K562 (cell line): ENCODE results near the gene PHACTR3. TPM values are rescaled to one million over a fixed set of nuclear protein-coding genes. Genes with fewer than 3 reads are reported as not detected.

Experiments
- ATAC-seq: fragments of 200-7000 bp; cut with Tn5 transposase; 3 replicates; pipeline ENCODE4 v1.9.1; 2020; ENCODE audit warnings: moderate library complexity
- BruUV-seq: library from RNA; stranded (reverse); fragments of 400-500 nt; replicated peaks from 2 replicates; lab custom pipeline; 2021; lab: Mats Ljungman, UMichigan
- CTCF ChIA-PET: fragments of 300-600 bp; formaldehyde crosslinking; extraction: SDS; loops from one replicate; lab custom pipeline; 2021; ENCODE audit warnings: low intra/inter-chr PET ratio; lab: Yijun Ruan, JAX
- POLR2A ChIA-PET: fragments of 300-600, 350-650 bp; sonication (Branson Sonifier 250); formaldehyde crosslinking; extraction: SDS; loops from one replicate; lab custom pipeline; 2021; ENCODE audit warnings: antibody characterized with exemption, inconsistent platforms; lab: Yijun Ruan, JAX
- DNase-seq, 4 experiments: peaks; one replicate each; pipeline versions ENCODE4 v3.0.0 to v3.0.0-alpha.2; 2011 to 2018; ENCODE audit warnings: low spot score in 3 of 4, mixed read lengths in 3 of 4; ENCODE audit errors: extremely low read depth in 1 of 4
- FAIRE-seq: peaks from 2 replicates; lab custom pipeline; 2011; peaks lifted over from hg19 to GRCh38; lab: Jason Lieb, UNC
- H2AFZ ChIP-seq: 2 replicates; pipeline ENCODE4 v1.6.0; 2011; ENCODE audit warnings: low read depth, low read length, control low read depth, inconsistent platforms
- H3K27ac ChIP-seq: fragments of 200-600 bp; 3 replicates; pipeline ENCODE4 v1.8.0; 2011; ENCODE audit warnings: low read depth, mild to moderate bottlenecking, control low read depth, inconsistent platforms, low read length, moderate library complexity, mixed read lengths; ENCODE audit errors: extremely low read depth
- H3K27me3 ChIP-seq, 2 experiments: fragments of 300-600 bp in 1 of 2; 2 replicates in 1 of 2; 3 replicates in 1 of 2; pipeline versions ENCODE4 v1.6.0 to v1.8.0; 2011; ENCODE audit warnings: inconsistent platforms in 2 of 2, low read length in 2 of 2, mild to moderate bottlenecking in 1 of 2, mixed read lengths in 1 of 2, moderate library complexity in 1 of 2; ENCODE audit not compliant: control insufficient read depth in 2 of 2, insufficient read depth in 2 of 2
- H3K36me3 ChIP-seq: fragments of 300-600 bp; 3 replicates; pipeline ENCODE4 v1.8.0; 2011; ENCODE audit warnings: mild to moderate bottlenecking, low read length, inconsistent platforms; ENCODE audit not compliant: control insufficient read depth, insufficient read depth
- H3K4me1 ChIP-seq, 2 experiments: fragments of 200-600 bp in 1 of 2; replicated peaks in 1 of 2; 2 replicates in 1 of 2; 3 replicates in 1 of 2; pipeline versions ENCODE4 v1.5.1 to v1.8.0; 2011; ENCODE audit warnings: inconsistent platforms in 2 of 2, low read length in 2 of 2, mild to moderate bottlenecking in 1 of 2, mixed read lengths in 1 of 2, moderate library complexity in 1 of 2; ENCODE audit not compliant: control insufficient read depth in 2 of 2, insufficient read depth in 2 of 2
- H3K4me2 ChIP-seq: 2 replicates; pipeline ENCODE4 v1.6.1; 2011; ENCODE audit warnings: low read length, control low read depth, inconsistent platforms, mixed read lengths; ENCODE audit not compliant: insufficient read depth
- H3K4me3 ChIP-seq: fragments of 200-600 bp; sonication (generic), shearing (Covaris generic); 2 replicates; pipeline ENCODE4 v1.5.1; 2016; ENCODE audit warnings: control low read depth, inconsistent platforms
- H3K79me2 ChIP-seq: fragments of 200-600 bp; 3 replicates; pipeline ENCODE4 v1.8.0; 2011; ENCODE audit warnings: low read length, inconsistent platforms; ENCODE audit not compliant: control insufficient read depth, insufficient read depth
- H3K9ac ChIP-seq, 2 experiments: 2 replicates each; pipeline versions ENCODE4 v1.6.0 to v1.6.1; 2011; ENCODE audit warnings: low read depth in 2 of 2, low read length in 2 of 2, control low read depth in 1 of 2, inconsistent platforms in 1 of 2, mild to moderate bottlenecking in 1 of 2, mixed read lengths in 1 of 2; ENCODE audit not compliant: insufficient read depth in 1 of 2
- H3K9me1 ChIP-seq: one replicate; pipeline ENCODE4 v1.6.0; 2011; ENCODE audit warnings: inconsistent platforms, mild to moderate bottlenecking, low read length, moderate library complexity; ENCODE audit not compliant: control insufficient read depth, insufficient read depth
- H3K9me3 ChIP-seq: replicated peaks from 2 replicates; pipeline ENCODE4 v1.5.1; 2011; ENCODE audit warnings: low read depth, low read length, inconsistent platforms; ENCODE audit not compliant: control insufficient read depth, insufficient read depth
- H4K20me1 ChIP-seq: replicated peaks from 2 replicates; pipeline ENCODE4 v1.6.1; 2011; ENCODE audit warnings: low read length, inconsistent platforms, mixed read lengths; ENCODE audit not compliant: control insufficient read depth, insufficient read depth
- ELF2 ChIP-seq: fragments of 250-450 bp; sonication (Bioruptor Pico); IDR thresholded peaks from 2 replicates; pipeline ENCODE4 v1.5.0; 2021; ENCODE audit warnings: mild to moderate bottlenecking
- GATA2 ChIP-seq: sonication (generic); formaldehyde crosslinking; IDR thresholded peaks from 2 replicates; pipeline ENCODE4 v1.4.0; 2020; ENCODE audit warnings: mild to moderate bottlenecking, missing genetic modification reagents
- JUN ChIP-seq, 2 experiments: sonication (generic) in 1 of 2; formaldehyde crosslinking in 1 of 2; IDR thresholded peaks; 2 replicates each; pipeline versions ENCODE4 v1.6.1 to v1.8.0; 2012 to 2022; ENCODE audit warnings: borderline replicate concordance in 2 of 2, mild to moderate bottlenecking in 2 of 2, improper control_type of control experiment in 1 of 2, low read depth in 1 of 2, low read length in 1 of 2, missing genetic modification reagents in 1 of 2
- KAT7 ChIP-seq: sonication (generic); formaldehyde crosslinking; IDR thresholded peaks from 2 replicates; pipeline ENCODE4 v1.8.0; 2022; ENCODE audit warnings: missing genetic modification reagents, mild to moderate bottlenecking, borderline replicate concordance
- KLF10 ChIP-seq: fragments of 250-450 bp; sonication (Bioruptor Pico); IDR thresholded peaks from 2 replicates; pipeline ENCODE4 v1.6.1; 2021; ENCODE audit warnings: matching md5 sums
- MCM5 ChIP-seq: fragments of 450-650 bp; IDR thresholded peaks from 2 replicates; pipeline ENCODE4 v1.6.1; 2016; ENCODE audit warnings: low read depth
- NBN ChIP-seq: fragments of 450-650 bp; IDR thresholded peaks from 2 replicates; pipeline ENCODE4 v1.6.1; 2016; ENCODE audit warnings: low read depth, mild to moderate bottlenecking
- POLR2G ChIP-seq: fragments of 200-400 bp; formaldehyde crosslinking; IDR thresholded peaks from 2 replicates; pipeline ENCODE4 v1.6.1; 2017; ENCODE audit warnings: low read depth, mild to moderate bottlenecking, antibody characterized with exemption, low read length, moderate library complexity
- RNF2 ChIP-seq: sonication (generic); IDR thresholded peaks from 2 replicates; pipeline ENCODE4 v1.6.1; 2016
- RUNX1 ChIP-seq: sonication (generic); IDR thresholded peaks from 2 replicates; pipeline ENCODE4 v1.6.1; 2016; ENCODE audit warnings: antibody characterized with exemption, low read depth
- ZNF146 ChIP-seq: IDR thresholded peaks from one replicate; pipeline ENCODE4 v1.6.1; 2018; ENCODE audit warnings: missing compliant biosample characterization; ENCODE audit not compliant: unreplicated experiment
- ZNF445 ChIP-seq: fragments of 250-450 bp; sonication (Bioruptor Pico); IDR thresholded peaks from 2 replicates; pipeline ENCODE4 v1.4.0; 2020; ENCODE audit warnings: low read depth, mild to moderate bottlenecking, moderate library complexity
- WGBS: fragments of 100-300 bp; shearing (Covaris generic); methylation state at CpG from one replicate; pipeline ENCODE4 v1.1.6; 2016; ENCODE audit warnings: low coverage, mixed read lengths; ENCODE audit not compliant: insufficient coverage; ENCODE audit errors: missing lambda C conversion rate; 5-methylcytosine and 5-hydroxymethylcytosine counted together
- in situ Hi-C: fragments of 300-500 bp; cut with MboI; formaldehyde crosslinking; loops from 4 replicates; pipeline ENCODE4 v1.15.0; 2018; ENCODE audit warnings: inconsistent platforms, mixed read lengths
- intact Hi-C: fragments of 100-400 bp; cut with micrococcal nuclease; formaldehyde crosslinking; loops from 2 replicates; pipeline ENCODE4 v1.14.2; 2022
- polyA plus RNA-seq, 8 experiments: library from polyadenylated mRNA; depleted of rRNA in 4 of 8; stranded (reverse) in 5 of 8; unstranded in 3 of 8; fragments of >200 nt; fragmentation: Nextera tagmentation in 2 of 8; fragmentation: Illumina TruSeq in 1 of 8; extraction: Ambion mirVana in 2 of 8; extraction: Trizol in 1 of 8; gene quantifications; 2 replicates each; pipeline versions ENCODE4 v1.2.1 to v1.2.3, GENCODE V29; 2011 to 2014; ENCODE audit warnings: inconsistent platforms in 1 of 8, missing spikeins in 1 of 8
- total RNA-seq, 7 experiments: library from RNA; depleted of rRNA in 6 of 7; stranded (reverse); fragments of >200 nt in 6 of 7; fragmentation: Illumina TruSeq in 2 of 7; extraction: Trizol in 2 of 7; gene quantifications; 2 replicates each; pipeline versions ENCODE4 v1.2.1 to v1.2.3, GENCODE V29; 2011 to 2021; ENCODE audit warnings: low replicate concordance in 1 of 7
- TF ChIP-seq, protein P1 (sequence below): IDR thresholded peaks from 2 replicates; pipeline ENCODE4 v1.6.1; 2011; ENCODE audit warnings: borderline replicate concordance, low read depth, mild to moderate bottlenecking, moderate library complexity, low read length; ENCODE audit not compliant: insufficient read depth, poor library complexity, severe bottlenecking
- TF ChIP-seq, protein P2 (sequence below): fragments of 450-650 bp; IDR thresholded peaks from 2 replicates; pipeline ENCODE4 v1.7.1; 2018; ENCODE audit warnings: mild to moderate bottlenecking, low read depth; ENCODE audit not compliant: partially characterized antibody

Gene PHACTR3
- total and polyA plus RNA-seq, 9 of the 15 experiments (the other 6 are each of a cell fraction or from before 2014, with no cell fraction given): not detected

DNA sequence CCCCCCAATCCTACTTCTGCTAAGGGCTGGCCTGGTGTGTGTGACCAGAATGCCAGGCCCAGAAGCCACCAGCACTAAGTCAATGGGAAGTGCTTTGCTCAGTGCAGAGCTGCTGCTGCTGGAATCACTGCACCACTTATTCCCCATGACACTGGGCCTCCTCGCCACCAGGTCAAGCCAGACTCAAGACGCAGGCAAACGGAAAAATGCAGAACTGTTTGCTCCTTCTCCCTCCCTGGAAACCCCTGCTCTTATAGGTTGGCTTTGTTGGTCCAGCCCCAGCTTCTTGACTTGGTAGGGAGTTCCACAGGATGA, 121.9 kb downstream of the PHACTR3 start:
- no peaks in the 10 kb centered on the region for H3K9me1 ChIP-seq
- H4K20me1 ChIP-seq: no peaks in the 10 kb centered on the region; the same call in 1 of the 2 replicates
- H3K9ac ChIP-seq: no peak overlapping the region
- H3K4me1 ChIP-seq: no peaks in the 10 kb centered on the region
- ChIA-PET CTCF (no interaction called here), POLR2A (no interaction called here)
- ATAC-seq (no peak), FAIRE-seq (no peak), DNase-seq (no peak)
- no peaks in the 10 kb centered on the region for H3K9me3 ChIP-seq
- H2AFZ ChIP-seq: no peak overlapping the region
- intact Hi-C loops: no loop called here
- no peaks in the 10 kb centered on the region for H3K36me3 ChIP-seq
- H3K4me2 ChIP-seq: no peak overlapping the region
- in situ Hi-C loops: no loop called here
- H3K27me3 ChIP-seq: peaks cover 0 to 27% of the 10 kb centered on the region in 2 experiments; a peak in 3 of 5 replicates
- 8% methylated on average over 3 of the region's 3 CpGs for WGBS
- no TSS peak for BruUV-seq
- TF ChIP-seq NBN (no peak), RNF2 (no peak), JUN (IDR thresholded peaks at IDR 0.05; ENCODE audit: borderline replicate concordance, low read depth, low read length) (no peak), JUN (CRISPR knock-in tag; IDR thresholded peaks at IDR 0.05; ENCODE audit: borderline replicate concordance) (no peak), RUNX1 (no peak), GATA2 (CRISPR knock-in tag) (no peak), KAT7 (CRISPR knock-in tag) (no peak), KLF10 (CRISPR knock-in tag) (no peak), ELF2 (CRISPR knock-in tag) (no peak), ZNF445 (CRISPR knock-in tag) (no peak), MCM5 (no peak), POLR2G (no peak), ZNF146 (CRISPR knock-in tag) (no peak)
- TF ChIP-seq, protein P1, sequence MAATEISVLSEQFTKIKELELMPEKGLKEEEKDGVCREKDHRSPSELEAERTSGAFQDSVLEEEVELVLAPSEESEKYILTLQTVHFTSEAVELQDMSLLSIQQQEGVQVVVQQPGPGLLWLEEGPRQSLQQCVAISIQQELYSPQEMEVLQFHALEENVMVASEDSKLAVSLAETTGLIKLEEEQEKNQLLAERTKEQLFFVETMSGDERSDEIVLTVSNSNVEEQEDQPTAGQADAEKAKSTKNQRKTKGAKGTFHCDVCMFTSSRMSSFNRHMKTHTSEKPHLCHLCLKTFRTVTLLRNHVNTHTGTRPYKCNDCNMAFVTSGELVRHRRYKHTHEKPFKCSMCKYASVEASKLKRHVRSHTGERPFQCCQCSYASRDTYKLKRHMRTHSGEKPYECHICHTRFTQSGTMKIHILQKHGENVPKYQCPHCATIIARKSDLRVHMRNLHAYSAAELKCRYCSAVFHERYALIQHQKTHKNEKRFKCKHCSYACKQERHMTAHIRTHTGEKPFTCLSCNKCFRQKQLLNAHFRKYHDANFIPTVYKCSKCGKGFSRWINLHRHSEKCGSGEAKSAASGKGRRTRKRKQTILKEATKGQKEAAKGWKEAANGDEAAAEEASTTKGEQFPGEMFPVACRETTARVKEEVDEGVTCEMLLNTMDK: no peak
- TF ChIP-seq, protein P2, sequence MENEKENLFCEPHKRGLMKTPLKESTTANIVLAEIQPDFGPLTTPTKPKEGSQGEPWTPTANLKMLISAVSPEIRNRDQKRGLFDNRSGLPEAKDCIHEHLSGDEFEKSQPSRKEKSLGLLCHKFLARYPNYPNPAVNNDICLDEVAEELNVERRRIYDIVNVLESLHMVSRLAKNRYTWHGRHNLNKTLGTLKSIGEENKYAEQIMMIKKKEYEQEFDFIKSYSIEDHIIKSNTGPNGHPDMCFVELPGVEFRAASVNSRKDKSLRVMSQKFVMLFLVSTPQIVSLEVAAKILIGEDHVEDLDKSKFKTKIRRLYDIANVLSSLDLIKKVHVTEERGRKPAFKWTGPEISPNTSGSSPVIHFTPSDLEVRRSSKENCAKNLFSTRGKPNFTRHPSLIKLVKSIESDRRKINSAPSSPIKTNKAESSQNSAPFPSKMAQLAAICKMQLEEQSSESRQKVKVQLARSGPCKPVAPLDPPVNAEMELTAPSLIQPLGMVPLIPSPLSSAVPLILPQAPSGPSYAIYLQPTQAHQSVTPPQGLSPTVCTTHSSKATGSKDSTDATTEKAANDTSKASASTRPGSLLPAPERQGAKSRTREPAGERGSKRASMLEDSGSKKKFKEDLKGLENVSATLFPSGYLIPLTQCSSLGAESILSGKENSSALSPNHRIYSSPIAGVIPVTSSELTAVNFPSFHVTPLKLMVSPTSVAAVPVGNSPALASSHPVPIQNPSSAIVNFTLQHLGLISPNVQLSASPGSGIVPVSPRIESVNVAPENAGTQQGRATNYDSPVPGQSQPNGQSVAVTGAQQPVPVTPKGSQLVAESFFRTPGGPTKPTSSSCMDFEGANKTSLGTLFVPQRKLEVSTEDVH: no peak
- H3K27ac ChIP-seq: no peak overlapping the region
- H3K79me2 ChIP-seq: no peaks in the 10 kb centered on the region
- no peak overlapping the region for H3K4me3 ChIP-seq
